HG03432 (cell line): ENCODE results near the gene ZNF416.

ENCODE experiments used
- ATAC-seq: cut with Tn5 transposase; IDR thresholded peaks from one replicate; pipeline ENCODE4 v1.9.1; 2021; ENCODE audit warnings: mild to moderate bottlenecking, moderate library complexity; ENCODE audit not compliant: unreplicated experiment

ZNF416 gene

GRCh38 chr19:57559404-57560025 is 19.2 kb downstream of the ZNF416 start, which contains the start of gene ZNF550:
Gene ZNF550, minus strand, starts transcription at chr19:57559863. Its CDS starts 181 bp downstream, at chr19:57559682.
- peak; percentile 99 for ATAC-seq

GRCh38 chr19:57559008-57559403 is 19.7 kb downstream of the ZNF416 start:
- ATAC-seq, result peak; percentile 10

- ATAC-seq, result no peak
Observed at GRCh38 chr19:57558525-57558924, 20.2 kb downstream of the ZNF416 start.

- no peak for ATAC-seq
Observed at GRCh38 chr19:57557659-57558058, 21.1 kb downstream of the ZNF416 start.

- ATAC-seq, result no peak
Observed at GRCh38 chr19:57552432-57552831, 26.3 kb downstream of the ZNF416 start.

- ATAC-seq, result no peak
Observed at GRCh38 chr19:57546513-57546912, 32.2 kb downstream of the ZNF416 start.

- no peak for ATAC-seq
Observed at GRCh38 chr19:57537953-57538547, 40.7 kb downstream of the ZNF416 start.

DNA sequence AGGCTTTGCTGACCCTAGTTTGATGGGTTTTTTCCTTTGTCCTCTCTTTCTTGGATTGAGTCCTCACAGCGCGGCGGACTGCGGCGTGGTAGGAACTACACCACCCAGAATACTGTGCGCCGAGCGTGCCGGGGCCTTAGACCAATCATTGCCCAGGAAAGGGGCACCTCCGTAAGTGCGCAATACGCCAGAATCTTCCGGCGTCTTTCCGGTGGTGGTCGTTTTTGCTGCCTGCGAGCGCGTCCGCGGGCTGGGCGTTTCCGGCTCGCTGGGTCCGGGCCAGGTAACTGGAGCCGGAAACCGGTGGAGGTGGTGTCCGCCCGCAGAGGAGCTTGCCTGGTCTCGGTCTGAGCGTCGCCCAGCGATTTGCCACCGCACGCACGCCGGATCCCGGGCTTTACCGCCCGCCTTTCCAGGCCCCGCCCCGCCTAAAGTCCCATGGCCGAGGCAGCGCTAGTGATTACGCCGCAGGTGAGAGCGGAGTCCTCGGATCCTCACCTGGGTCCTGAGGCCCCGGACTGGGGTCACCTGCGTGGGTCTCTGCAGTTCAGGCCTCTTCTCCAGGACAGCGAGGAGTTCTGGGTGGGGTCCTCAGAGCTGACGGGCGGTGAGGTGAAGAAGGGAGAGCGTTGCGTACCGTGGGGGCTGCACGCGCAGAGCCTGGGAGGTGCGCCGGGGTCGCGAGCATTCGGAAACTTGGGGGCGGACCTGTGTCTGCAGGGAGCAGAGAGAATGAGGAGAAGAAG is 51.4 kb downstream of the ZNF416 start, which contains the start of gene ZNF549:
Gene ZNF549, plus strand, starts transcription at position 221 of the 746 bp plus-strand sequence. Its CDS starts 218 bp downstream, at position 439.
- peak; percentile 98 for ATAC-seq
